ENCODE results near the gene TSPAN9. TPM values are rescaled to one million over a fixed set of nuclear protein-coding genes. Genes with fewer than 3 reads are reported as not detected.

TSPAN9 gene
- total RNA-seq, 1 experiment from 2014 or later: 23.0 TPM

DNA sequence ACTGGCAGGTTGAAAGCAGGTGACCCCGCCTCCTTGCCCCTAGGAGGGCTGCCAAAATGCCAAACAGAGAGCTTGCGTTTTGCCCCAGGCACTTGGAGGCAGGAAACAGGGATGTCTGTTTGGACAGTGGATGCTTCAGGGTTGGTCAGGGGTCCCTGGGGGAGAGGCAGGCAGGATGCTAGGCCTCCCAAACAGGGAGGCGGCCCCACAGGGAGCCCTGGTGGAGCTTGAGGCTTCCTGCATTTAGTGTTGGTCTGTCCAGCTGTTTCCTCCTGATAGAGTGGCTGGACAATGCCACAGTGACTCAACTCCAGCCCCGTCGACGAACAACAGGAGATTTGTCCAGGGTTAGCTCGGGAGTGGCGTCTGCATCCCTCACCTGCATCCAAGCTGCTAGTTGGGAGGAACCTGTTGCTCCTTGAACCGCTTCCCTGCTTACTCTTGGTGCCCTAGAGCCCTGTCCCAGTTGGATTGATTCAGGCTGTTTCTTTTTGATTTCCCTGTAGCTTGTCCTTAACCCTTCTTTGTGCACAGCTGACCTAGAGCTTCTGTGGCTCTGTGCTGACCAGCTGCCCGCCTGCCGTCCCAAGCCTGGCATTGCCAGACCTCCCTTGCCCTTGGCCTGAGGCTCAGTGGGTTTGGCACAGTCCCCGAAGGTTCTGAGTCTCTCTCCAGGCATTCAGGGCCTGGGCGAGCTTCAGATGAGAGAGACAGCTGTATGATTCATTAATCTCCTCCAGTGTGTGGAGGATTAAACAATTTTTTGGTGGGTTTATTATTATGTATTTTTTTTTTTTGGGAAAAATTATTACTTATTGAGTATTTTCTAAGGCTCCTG, 45.9 kb downstream of the TSPAN9 start:
- Histone ChIP-seq H3K27me3 (replicated peaks) (no peaks in the 10 kb centered on the region), H3K4me1 (replicated peaks) (peaks cover 9% of the 10 kb centered on the region), H3K36me3 (no peaks in the 10 kb centered on the region), H3K4me3 (no peak overlapping the region), H3K9me3 (replicated peaks) (no peaks in the 10 kb centered on the region), H3K27ac (no peak overlapping the region)
- no peak for DNase-seq (ENCODE audit: low read depth in 1 of 2, low spot score in 2 of 2)

- H3K4me1 ChIP-seq (replicated peaks): peaks cover 9% of the 10 kb centered on the region
- DNase-seq (ENCODE audit: low read depth in 1 of 2, low spot score in 2 of 2): no peak
- H3K9me3 ChIP-seq (replicated peaks): no peaks in the 10 kb centered on the region
- H3K36me3 ChIP-seq: no peaks in the 10 kb centered on the region
- H3K27ac ChIP-seq: no peak overlapping the region
- H3K27me3 ChIP-seq (replicated peaks): no peaks in the 10 kb centered on the region
- no peak overlapping the region for H3K4me3 ChIP-seq
Measured at GRCh38 chr12:3123729-3124128, 46.5 kb downstream of the TSPAN9 start.

- no peak overlapping the region for H3K4me3 ChIP-seq
- H3K27ac ChIP-seq: no peak overlapping the region
- no peaks in the 10 kb centered on the region for H3K9me3 ChIP-seq (replicated peaks)
- H3K36me3 ChIP-seq: no peaks in the 10 kb centered on the region
- H3K27me3 ChIP-seq (replicated peaks): no peaks in the 10 kb centered on the region
- no peak for DNase-seq (ENCODE audit: low read depth in 1 of 2, low spot score in 2 of 2)
- peaks cover 9% of the 10 kb centered on the region for H3K4me1 ChIP-seq (replicated peaks)
Measured at GRCh38 chr12:3124917-3125316, 47.7 kb downstream of the TSPAN9 start.

- H3K27me3 ChIP-seq (replicated peaks): no peaks in the 10 kb centered on the region
- no peak overlapping the region for H3K27ac ChIP-seq
- no peak for DNase-seq (ENCODE audit: low read depth in 1 of 2, low spot score in 2 of 2)
- no peaks in the 10 kb centered on the region for H3K9me3 ChIP-seq (replicated peaks)
- H3K4me1 ChIP-seq (replicated peaks): peaks cover 9% of the 10 kb centered on the region
- no peak overlapping the region for H3K4me3 ChIP-seq
- no peaks in the 10 kb centered on the region for H3K36me3 ChIP-seq
Measured at GRCh38 chr12:3125674-3126073, 48.5 kb downstream of the TSPAN9 start.

DNA sequence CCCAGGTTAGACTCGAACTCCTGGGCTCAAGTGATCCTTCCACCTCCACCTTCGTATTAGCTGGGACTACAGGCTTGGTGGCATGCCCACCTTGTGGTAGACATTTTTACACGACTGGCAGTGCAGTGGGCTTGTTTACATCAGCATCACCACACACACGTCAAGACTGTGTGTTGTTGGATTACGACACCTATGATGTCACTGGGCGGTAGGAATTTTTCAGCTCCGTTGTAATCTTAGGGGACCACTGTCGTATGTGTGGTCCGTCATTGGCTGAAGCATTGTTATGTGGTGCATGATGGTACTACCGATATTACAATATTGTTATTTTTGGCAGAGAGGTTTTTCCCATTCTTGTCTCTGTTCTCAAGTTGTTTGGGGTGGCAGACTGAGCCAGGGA, 50.7 kb downstream of the TSPAN9 start:
- H3K9me3 ChIP-seq (replicated peaks): no peaks in the 10 kb centered on the region
- no peak for DNase-seq (ENCODE audit: low read depth in 1 of 2, low spot score in 2 of 2)
- H3K36me3 ChIP-seq: no peaks in the 10 kb centered on the region
- no peaks in the 10 kb centered on the region for H3K27me3 ChIP-seq (replicated peaks)
- H3K27ac ChIP-seq: no peak overlapping the region
- peaks cover 9% of the 10 kb centered on the region for H3K4me1 ChIP-seq (replicated peaks)
- no peak overlapping the region for H3K4me3 ChIP-seq

DNA sequence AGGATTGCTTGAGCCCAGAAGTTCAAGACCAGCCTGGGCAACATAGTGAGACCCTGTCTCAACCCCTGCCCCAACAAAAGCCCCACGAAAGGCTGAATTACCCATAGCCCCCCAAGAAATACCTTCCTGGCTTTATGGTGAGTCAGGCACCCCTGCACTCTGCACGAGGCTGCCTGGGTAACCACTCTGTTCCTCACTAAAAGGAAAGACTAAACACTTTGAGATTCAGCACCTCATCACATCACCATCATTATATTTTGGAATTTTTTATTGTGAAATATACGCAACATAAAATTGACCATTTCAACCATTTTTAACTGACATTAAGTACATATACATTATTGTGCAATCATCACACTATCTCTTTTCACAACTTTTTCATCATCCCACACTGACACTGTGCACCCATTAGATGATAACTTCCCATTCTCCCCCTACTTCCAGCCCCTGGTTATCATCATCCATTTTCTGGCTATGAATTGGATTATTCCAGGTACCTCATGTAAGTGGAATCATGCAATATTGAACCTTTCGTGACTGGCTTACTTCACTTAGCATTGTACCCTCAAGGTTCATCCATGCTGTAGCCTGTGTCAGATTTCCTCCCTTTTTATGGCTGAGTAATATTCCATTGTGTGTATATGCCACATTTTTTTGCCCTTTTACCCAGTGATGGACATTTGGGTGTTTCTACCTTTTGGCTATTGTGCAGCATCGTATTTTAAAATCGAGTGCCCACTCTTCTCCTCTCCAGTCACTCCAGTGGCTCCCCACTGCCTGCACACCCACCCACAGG, 51.5 kb downstream of the TSPAN9 start:
- Histone ChIP-seq H3K4me1 (replicated peaks) (peaks cover 8% of the 10 kb centered on the region), H3K9me3 (replicated peaks) (no peaks in the 10 kb centered on the region), H3K4me3 (no peak overlapping the region), H3K36me3 (no peaks in the 10 kb centered on the region), H3K27me3 (replicated peaks) (no peaks in the 10 kb centered on the region), H3K27ac (no peak overlapping the region)
- no peak for DNase-seq (ENCODE audit: low read depth in 1 of 2, low spot score in 2 of 2)

GRCh38 chr12:3129301-3130056, 52.3 kb downstream of the TSPAN9 start:
- Histone ChIP-seq H3K4me3 (no peak overlapping the region), H3K27ac (no peak overlapping the region), H3K4me1 (replicated peaks) (peaks cover 8% of the 10 kb centered on the region), H3K27me3 (replicated peaks) (no peaks in the 10 kb centered on the region), H3K36me3 (no peaks in the 10 kb centered on the region), H3K9me3 (replicated peaks) (no peaks in the 10 kb centered on the region)
- no peak for DNase-seq (ENCODE audit: low read depth in 1 of 2, low spot score in 2 of 2)

- H3K27ac ChIP-seq: no peak overlapping the region
- no peaks in the 10 kb centered on the region for H3K36me3 ChIP-seq
- no peaks in the 10 kb centered on the region for H3K27me3 ChIP-seq (replicated peaks)
- H3K9me3 ChIP-seq (replicated peaks): no peaks in the 10 kb centered on the region
- H3K4me1 ChIP-seq (replicated peaks): peaks cover 8% of the 10 kb centered on the region
- H3K4me3 ChIP-seq: no peak overlapping the region
- no peak for DNase-seq (ENCODE audit: low read depth in 1 of 2, low spot score in 2 of 2)
Measured at GRCh38 chr12:3130057-3130830, 53.1 kb downstream of the TSPAN9 start.

DNA sequence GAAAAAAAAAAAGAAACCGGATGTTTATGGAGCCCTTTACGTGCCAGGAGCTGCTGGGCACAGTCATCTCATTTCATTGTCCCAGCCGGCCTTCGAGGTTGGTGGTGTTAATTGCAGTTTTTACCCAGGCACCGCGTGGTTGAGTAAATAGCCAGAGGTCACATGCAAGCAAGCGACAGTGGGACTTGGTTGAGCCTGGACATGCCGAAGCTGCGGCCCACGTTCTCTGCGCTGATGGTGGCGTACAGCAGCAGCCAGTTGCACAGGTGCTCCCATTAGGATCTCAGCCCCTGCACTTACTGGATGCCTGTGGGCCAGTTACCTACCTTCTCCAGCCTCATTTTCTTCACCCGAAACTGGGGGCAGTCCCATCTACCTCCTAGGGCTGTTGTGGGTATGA, 54.0 kb downstream of the TSPAN9 start:
- Histone ChIP-seq H3K9me3 (replicated peaks) (no peaks in the 10 kb centered on the region), H3K27ac (no peak overlapping the region), H3K36me3 (no peaks in the 10 kb centered on the region), H3K4me1 (replicated peaks) (peaks cover 14% of the 10 kb centered on the region), H3K4me3 (no peak overlapping the region), H3K27me3 (replicated peaks) (no peaks in the 10 kb centered on the region)
- DNase-seq (ENCODE audit: low read depth in 1 of 2, low spot score in 2 of 2): no peak

DNA sequence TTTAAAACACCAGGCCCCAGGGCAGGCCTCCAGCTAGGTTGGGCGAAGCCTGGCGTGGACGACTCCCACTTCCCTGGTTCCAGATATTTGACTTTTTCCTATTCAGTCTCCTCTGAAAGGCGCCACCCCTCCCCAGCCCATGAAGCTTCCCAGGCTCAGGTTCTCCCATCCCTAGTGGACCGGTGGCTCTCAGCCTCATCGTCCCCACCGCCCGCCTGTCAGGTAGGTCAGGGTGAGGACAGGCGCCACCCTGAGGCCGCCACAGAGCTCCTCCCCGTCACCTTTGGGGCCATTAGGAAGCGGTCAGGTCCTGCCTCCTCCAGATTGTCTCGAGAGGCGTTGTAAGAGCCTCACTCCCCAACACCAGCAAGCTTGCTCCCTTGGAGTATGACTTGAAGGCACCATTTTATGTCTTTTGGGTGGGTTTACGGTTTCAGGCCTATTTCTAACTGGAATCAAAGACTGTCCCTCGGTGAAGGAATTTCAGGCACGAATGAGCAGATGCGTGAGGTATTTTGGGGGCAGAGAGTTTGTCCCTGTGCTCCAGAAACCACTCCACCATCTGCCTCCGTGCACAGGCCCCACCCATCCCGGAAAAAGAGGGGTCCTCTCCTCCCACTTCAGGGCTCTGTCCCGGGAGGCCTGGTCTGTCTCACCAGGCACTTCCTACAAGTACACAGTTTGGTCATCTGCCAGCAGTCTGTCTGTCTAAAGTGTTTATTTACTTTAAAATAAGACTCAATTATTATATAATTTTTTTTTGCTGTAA, 55.6 kb downstream of the TSPAN9 start:
- Histone ChIP-seq H3K27ac (no peak overlapping the region), H3K4me1 (replicated peaks) (peaks cover 24% of the 10 kb centered on the region), H3K27me3 (replicated peaks) (no peaks in the 10 kb centered on the region), H3K36me3 (no peaks in the 10 kb centered on the region), H3K4me3 (no peak overlapping the region), H3K9me3 (replicated peaks) (no peaks in the 10 kb centered on the region)
- peak in 1 of 2 experiments; percentile 36 for DNase-seq (ENCODE audit: low read depth in 1 of 2, low spot score in 2 of 2)

GRCh38 chr12:3133405-3133783, 56.2 kb downstream of the TSPAN9 start:
- no peaks in the 10 kb centered on the region for H3K27me3 ChIP-seq (replicated peaks)
- no peak overlapping the region for H3K27ac ChIP-seq
- peaks cover 24% of the 10 kb centered on the region for H3K4me1 ChIP-seq (replicated peaks)
- no peaks in the 10 kb centered on the region for H3K9me3 ChIP-seq (replicated peaks)
- DNase-seq (ENCODE audit: low read depth in 1 of 2, low spot score in 2 of 2): no peak
- no peak overlapping the region for H3K4me3 ChIP-seq
- H3K36me3 ChIP-seq: no peaks in the 10 kb centered on the region

DNA sequence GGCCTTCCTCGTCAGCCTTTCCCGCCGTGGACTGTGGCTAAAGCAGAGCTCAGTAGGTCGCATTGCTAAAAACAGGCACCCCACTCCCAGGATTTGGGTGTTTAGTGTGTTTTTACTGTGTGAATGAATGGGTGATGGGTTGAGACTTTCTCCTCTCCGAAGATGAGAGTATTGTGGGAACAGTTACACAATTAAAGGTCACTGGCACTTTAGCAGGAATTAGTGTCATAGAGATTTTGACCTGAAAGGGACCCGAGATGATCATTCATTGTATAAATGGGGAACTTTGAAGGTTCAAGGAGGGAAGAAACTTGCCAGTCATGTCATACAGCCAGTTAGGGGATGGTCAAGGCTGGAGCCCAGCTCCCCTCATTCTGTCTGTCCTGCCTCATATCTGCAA, 56.9 kb downstream of the TSPAN9 start:
- no peak for DNase-seq (ENCODE audit: low read depth in 1 of 2, low spot score in 2 of 2)
- peaks cover 24% of the 10 kb centered on the region for H3K4me1 ChIP-seq (replicated peaks)
- no peaks in the 10 kb centered on the region for H3K27me3 ChIP-seq (replicated peaks)

More for the DNA sequence above, 56.9 kb downstream of the TSPAN9 start:
- Histone ChIP-seq H3K27ac (no peak overlapping the region), H3K36me3 (no peaks in the 10 kb centered on the region), H3K4me3 (no peak overlapping the region), H3K9me3 (replicated peaks) (no peaks in the 10 kb centered on the region)

Data from SJSA1 (cell line).